Thoracic aorta (tissue), 2 donors: Measurements from ENCODE around the gene BPIFB6. TPM values are rescaled to one million over a fixed set of nuclear protein-coding genes. Genes with fewer than 3 reads are reported as not detected.

ENCODE experiments used
- ATAC-seq: fragments of 150-250 bp; one replicate; pipeline ENCODE4 v1.8.0; 2017; ENCODE audit warnings: low read depth; ENCODE audit not compliant: insufficient number of reproducible peaks, low FRiP score
- DNase-seq: peaks from one replicate; pipeline ENCODE4 v3.0.0-alpha.2; 2020; ENCODE audit warnings: low spot score
- H3K27ac ChIP-seq, 2 donors: fragments of 200-600 bp; sonication (generic); 1 replicate in 1 of 2; 2 replicates in 1 of 2; pipeline ENCODE4 v1.5.1; 2016; ENCODE audit warnings: mild to moderate bottlenecking in 2 of 2, moderate library complexity in 2 of 2
- H3K27me3 ChIP-seq: fragments of 200-600 bp; sonication (generic); replicated peaks from 2 replicates; pipeline ENCODE4 v1.6.0; 2016; ENCODE audit warnings: mild to moderate bottlenecking; ENCODE audit not compliant: insufficient read depth
- H3K36me3 ChIP-seq: fragments of 200-600 bp; sonication (generic); one replicate; pipeline ENCODE4 v1.5.1; 2016
- H3K4me1 ChIP-seq, 2 donors: fragments of 200-600 bp; sonication (generic); 1 replicate in 1 of 2; 2 replicates in 1 of 2; pipeline versions ENCODE4 v1.5.1 to v1.6.0; 2016; ENCODE audit warnings: low read depth in 2 of 2, mild to moderate bottlenecking in 1 of 2; ENCODE audit not compliant: control insufficient read depth in 1 of 2
- H3K4me3 ChIP-seq: fragments of 200-600 bp; sonication (generic); 2 replicates; pipeline ENCODE4 v1.5.1; 2016; ENCODE audit warnings: mild to moderate bottlenecking
- H3K9me3 ChIP-seq: fragments of 200-600 bp; sonication (generic); 2 replicates; pipeline ENCODE4 v1.5.1; 2016
- CTCF ChIP-seq: fragments of 200-600 bp; sonication (generic); IDR thresholded peaks from one replicate; pipeline ENCODE4 v1.5.1; 2019; ENCODE audit warnings: antibody characterized with exemption
- total RNA-seq, 2 donors: library from RNA; depleted of rRNA; stranded (reverse); fragments of >200 nt; gene quantifications; one replicate each; pipeline versions ENCODE4 v1.1.0 to v1.2.3, GENCODE V29; 2016

The BPIFB6 gene
- total RNA-seq, 2 donors from 2014 or later: not detected

- Histone ChIP-seq H3K4me3 (no peak overlapping the region), H3K36me3 (no peaks in the 10 kb centered on the region), H3K9me3 (no peaks in the 10 kb centered on the region), H3K27me3 (no peaks in the 10 kb centered on the region), H3K4me1 (no peaks in the 10 kb centered on the region), H3K27ac (no peak overlapping the region)
- ATAC-seq (no peak), DNase-seq (no peak)
- TF ChIP-seq CTCF: no peak
These were observed 7.8 kb upstream of the BPIFB6 start for GRCh38 chr20:33023439-33024242.

- Histone ChIP-seq H3K27ac (no peak overlapping the region), H3K36me3 (no peaks in the 10 kb centered on the region), H3K4me1 (no peaks in the 10 kb centered on the region), H3K9me3 (no peaks in the 10 kb centered on the region), H3K4me3 (no peak overlapping the region), H3K27me3 (no peaks in the 10 kb centered on the region)
- ATAC-seq (no peak), DNase-seq (no peak)
- no peak for TF ChIP-seq CTCF
These were observed 7.2 kb upstream of the BPIFB6 start for GRCh38 chr20:33024243-33024560.

GRCh38 chr20:33024609-33025317 is 6.7 kb upstream of the BPIFB6 start:
- Histone ChIP-seq H3K27ac (no peak overlapping the region), H3K9me3 (no peaks in the 10 kb centered on the region), H3K4me3 (no peak overlapping the region), H3K27me3 (no peaks in the 10 kb centered on the region), H3K36me3 (no peaks in the 10 kb centered on the region), H3K4me1 (no peaks in the 10 kb centered on the region)
- DNase-seq: no peak
- no peak for TF ChIP-seq CTCF
- no peak for ATAC-seq

- H3K27me3 ChIP-seq: no peaks in the 10 kb centered on the region
- no peak for DNase-seq
- no peaks in the 10 kb centered on the region for H3K4me1 ChIP-seq
- H3K4me3 ChIP-seq: no peak overlapping the region
- no peaks in the 10 kb centered on the region for H3K36me3 ChIP-seq
- H3K27ac ChIP-seq: no peak overlapping the region
- H3K9me3 ChIP-seq: no peaks in the 10 kb centered on the region
- no peak for TF ChIP-seq CTCF
- no peak for ATAC-seq
These were observed 6.1 kb upstream of the BPIFB6 start for GRCh38 chr20:33025318-33025876.

GRCh38 chr20:33026072-33026778 is 5.2 kb upstream of the BPIFB6 start:
- H3K4me1 ChIP-seq: no peaks in the 10 kb centered on the region
- TF ChIP-seq CTCF: no peak
- H3K27ac ChIP-seq: no peak overlapping the region
- no peak overlapping the region for H3K4me3 ChIP-seq
- no peak for DNase-seq
- ATAC-seq: no peak
- no peaks in the 10 kb centered on the region for H3K9me3 ChIP-seq
- H3K27me3 ChIP-seq: no peaks in the 10 kb centered on the region
- no peaks in the 10 kb centered on the region for H3K36me3 ChIP-seq
